Measurements from ENCODE around the gene KCNJ11. TPM values are rescaled to one million over a fixed set of nuclear protein-coding genes. Genes with fewer than 3 reads are reported as not detected.

Gene KCNJ11
- polyA plus RNA-seq, 3 donors, result 2.6 to 3.2 (median 3.0) TPM

GRCh38 chr11:17369094-17369493, 19.4 kb downstream of the KCNJ11 start:
- DNase-seq, result no peak

- DNase-seq, result no peak
These were observed 19.9 kb downstream of the KCNJ11 start for GRCh38 chr11:17368551-17368950.

DNA sequence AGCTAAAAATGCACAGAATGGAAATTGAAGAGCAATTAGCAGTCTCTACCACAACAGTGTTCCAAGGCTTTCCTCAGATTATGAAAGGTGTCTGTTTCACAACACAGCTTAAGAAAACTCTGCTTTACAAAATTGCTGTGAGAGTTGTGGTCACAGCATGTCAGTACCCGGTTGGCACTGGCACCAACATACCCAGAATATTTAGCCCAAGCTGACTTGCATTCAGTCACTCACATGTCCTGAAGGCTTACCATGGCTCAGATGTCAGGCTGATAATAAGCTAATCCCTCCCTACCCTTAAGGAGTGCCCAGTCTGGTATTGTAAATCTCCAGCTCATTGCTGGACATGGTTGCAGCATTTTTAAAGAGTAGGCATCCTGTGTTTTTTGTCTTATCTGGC, 22.0 kb downstream of the KCNJ11 start:
- DNase-seq, result no peak

DNA sequence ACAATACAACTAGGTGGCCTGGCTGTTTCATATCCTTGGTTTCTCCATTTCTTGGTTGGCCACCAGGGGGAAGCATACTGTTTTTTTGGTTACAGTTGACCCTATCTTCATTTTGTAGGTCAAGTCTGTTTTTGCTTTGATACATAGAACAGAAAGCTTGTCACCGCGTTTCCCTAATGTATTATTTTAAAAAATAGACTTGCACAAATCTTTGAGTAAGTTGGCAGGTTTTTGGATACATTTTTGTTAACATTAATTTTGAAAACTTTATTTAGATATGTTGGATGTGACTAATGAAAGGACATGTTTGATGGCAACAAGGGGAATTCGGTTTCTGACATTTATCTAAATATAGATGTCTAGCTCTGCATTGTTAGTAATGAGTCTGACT, 33.9 kb downstream of the KCNJ11 start:
- peak; percentile 65 for DNase-seq

DNA sequence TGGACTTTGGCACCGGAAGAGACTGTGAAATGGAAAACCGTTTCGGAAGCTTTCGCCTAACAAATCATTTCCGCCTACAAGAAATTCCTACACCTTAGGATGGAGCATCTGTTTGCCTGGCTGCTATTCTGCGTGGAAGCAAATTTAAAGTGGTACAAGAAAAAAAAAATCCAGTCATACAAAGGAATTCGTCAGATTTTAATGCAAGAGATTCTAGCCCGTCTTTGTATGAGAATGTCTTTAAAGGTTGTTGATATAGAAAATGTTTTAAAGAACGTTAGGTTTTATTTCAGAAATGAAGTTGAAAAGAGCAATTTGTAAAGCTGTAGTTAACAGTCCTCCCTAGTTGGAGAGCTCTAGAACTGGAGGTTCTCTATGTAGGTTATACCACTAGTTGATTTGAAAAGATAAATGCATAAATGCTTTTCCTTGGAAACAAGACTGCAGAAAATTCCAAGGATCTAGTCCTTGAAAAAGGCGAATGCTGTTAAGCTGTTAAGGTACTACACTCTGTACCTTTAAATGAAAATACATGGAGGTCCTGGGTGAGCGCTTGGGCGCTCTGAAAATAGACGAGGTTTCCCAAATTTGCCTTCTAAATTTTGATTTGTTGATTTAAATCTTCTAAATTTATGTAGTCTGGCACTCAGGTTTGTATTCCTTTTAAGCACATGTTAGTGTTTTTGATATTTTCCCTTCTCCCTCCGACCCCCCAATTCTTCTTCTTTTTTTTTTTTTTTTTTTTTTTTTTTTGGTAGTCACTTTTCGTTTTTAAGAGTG, 34.4 kb downstream of the KCNJ11 start:
- peak; percentile 4 for DNase-seq

DNA sequence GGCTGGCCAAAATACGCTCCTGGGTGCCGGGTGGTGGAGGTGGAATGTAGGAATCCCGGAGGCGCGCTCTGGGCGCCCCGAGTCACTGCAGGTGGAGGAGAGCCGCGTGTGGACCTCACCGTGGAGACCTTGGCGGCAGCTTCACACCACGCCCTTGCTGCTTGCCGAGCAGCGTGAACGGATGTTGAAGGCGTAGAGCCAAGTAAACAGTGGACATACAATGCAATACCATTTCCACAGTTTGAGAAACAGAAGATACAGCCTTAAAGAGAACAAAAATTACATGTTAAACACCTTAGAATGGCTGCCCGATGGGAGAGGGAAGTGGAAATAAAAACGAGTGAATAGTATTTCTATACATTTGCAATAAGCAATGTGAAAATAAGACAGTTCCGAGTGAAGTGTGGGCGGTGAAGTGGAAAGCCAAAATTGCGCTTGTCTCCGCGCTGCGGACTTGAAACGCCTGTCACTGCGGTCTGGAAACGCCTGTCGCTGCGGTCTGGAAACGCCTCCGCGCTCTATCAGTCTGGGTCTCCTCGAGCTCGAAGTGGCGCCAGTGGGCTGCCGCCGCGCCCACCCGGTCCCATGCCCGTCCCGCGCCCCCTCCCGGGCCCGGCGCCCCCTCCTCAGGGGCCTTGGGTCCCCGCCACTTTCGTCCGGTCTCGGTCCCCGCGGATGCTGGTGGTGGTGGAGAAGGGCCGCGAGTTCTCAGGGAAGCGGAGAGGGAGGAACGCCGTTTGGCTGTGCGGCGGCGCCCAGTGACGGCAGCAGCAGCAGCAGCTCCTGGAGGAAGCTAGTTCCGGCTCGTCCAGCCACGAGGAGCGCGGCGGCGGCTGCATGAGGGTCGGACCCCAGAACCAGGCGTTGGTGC, 35.3 kb downstream of the KCNJ11 start:
- peak; percentile 72 for DNase-seq

- DNase-seq, result peak; percentile 28
These were observed 36.8 kb downstream of the KCNJ11 start, which contains the start of gene NCR3LG1 for GRCh38 chr11:17351510-17352176. NCR3LG1 (plus strand) TSS chr11:17351800; CDS start chr11:17351970, 170 bp downstream.

DNA sequence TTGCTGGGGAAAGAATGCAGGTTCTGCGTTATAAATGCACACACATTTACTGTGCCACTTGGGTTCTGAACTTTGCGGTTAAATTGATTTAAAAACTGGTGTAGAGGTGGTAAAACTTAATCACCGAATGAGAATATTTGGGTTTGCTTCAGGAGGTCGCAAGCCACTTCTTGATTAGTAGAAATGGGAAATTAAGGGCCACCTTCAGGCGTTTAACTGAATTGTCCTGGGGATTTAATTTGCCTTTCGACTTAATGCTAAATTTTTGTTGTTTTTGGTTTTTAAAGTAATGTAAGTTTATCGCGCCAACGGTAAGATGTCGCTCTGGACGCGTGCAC, 37.3 kb downstream of the KCNJ11 start:
- peak; percentile 3 for DNase-seq

DNA sequence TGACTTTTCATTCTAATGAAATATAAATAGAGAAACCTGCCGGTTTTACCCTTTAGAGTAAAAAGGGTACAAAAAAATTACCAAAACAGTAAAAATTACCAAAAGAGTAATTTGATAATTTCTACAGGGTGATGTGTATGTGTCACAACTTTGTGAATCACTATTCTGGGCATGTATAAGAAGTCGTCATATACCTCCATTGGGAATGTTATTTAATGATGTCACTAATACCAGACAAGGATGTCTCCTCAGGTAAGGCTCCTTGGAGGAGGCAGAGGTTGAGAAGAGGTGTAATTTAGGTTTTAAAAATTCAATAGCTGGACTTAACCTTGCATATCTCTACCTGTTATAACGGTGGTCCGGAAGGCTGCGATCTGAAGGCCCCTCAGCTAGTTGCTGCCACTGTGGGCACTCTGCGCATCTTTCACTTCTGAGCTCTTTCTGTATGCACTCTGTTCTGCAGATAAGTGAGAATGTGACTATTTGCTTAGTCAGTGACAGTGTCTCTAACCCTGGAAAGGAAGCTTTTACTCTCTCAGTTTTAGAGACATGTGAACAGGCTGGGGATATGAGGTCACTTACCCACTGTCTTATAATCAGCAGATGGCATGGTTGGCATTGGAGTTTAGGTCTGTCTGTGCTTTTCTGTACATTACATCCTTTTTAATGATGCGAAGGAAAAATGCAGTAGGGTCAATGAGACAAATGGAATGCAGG, 37.8 kb downstream of the KCNJ11 start:
- no peak for DNase-seq

DNA sequence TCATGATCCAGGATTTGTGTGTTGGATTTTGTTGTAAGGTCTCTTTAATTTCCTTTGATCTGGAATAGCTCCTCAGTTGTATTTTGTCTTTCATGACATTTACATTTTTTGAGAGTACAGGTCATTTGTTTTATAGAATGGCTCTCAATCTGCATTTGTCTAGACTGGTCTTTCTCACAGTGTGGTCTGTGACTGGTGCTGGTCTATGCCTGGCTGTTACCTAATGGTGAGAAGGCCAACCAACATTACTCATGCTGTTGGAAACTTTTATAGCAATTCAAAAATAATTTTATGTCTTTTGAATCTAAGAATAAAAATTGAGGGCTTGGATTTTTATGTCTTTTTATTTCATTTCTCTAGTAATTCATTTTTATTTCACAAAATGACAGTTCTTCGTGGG, 40.8 kb downstream of the KCNJ11 start:
- DNase-seq, result no peak

GRCh38 chr11:17343907-17344306, 44.6 kb downstream of the KCNJ11 start:
- DNase-seq, result no peak

- no peak for DNase-seq
These were observed 45.2 kb downstream of the KCNJ11 start for GRCh38 chr11:17343257-17343656.

Other genes starting within 250 kb of the KCNJ11 start
- gene PIK3C2A, start 180.7 kb downstream of the KCNJ11 start, polyA plus RNA-seq (ENCODE audit: insufficient read length in 3 of 3), result 10 to 100 TPM; 50.3 to 68.2 (median 64.5) TPM
- gene NUCB2, start 111.9 kb downstream of the KCNJ11 start, polyA plus RNA-seq (ENCODE audit: insufficient read length in 3 of 3), result 10 to 100 TPM; 59.6 to 75.0 (median 74.2) TPM
- gene NCR3LG1, start 36.9 kb downstream of the KCNJ11 start, polyA plus RNA-seq (ENCODE audit: insufficient read length in 3 of 3), result 1 to 10 TPM; 1.2 to 2.3 (median 2.3) TPM
- 1 to 10 TPM; 1.1 to 2.5 (median 1.7) TPM for gene ABCC8, start 88.2 kb upstream of the KCNJ11 start, polyA plus RNA-seq (ENCODE audit: insufficient read length in 3 of 3)
- gene USH1C, start 155.8 kb upstream of the KCNJ11 start, polyA plus RNA-seq (ENCODE audit: insufficient read length in 3 of 3), result 100 to 1,000 TPM in 1 of 3 donors, 10 to 100 TPM in 2; 68.8 to 100 (median 90.2) TPM
- gene OTOG, start 158.6 kb upstream of the KCNJ11 start, polyA plus RNA-seq (ENCODE audit: insufficient read length in 3 of 3), result under 1 TPM; 0.13 to 0.66 (median 0.59) TPM

All from renal pelvis (tissue), 4 donors.